Endothelial cell of umbilical vein (primary cell): ENCODE data around the gene CUEDC1.

Experiments
- FOS ChIP-seq: IDR thresholded peaks from 2 replicates; pipeline ENCODE4 v1.6.1; 2011; ENCODE audit warnings: mild to moderate bottlenecking, low read length, moderate library complexity, borderline replicate concordance; ENCODE audit not compliant: insufficient read depth
- POLR2AphosphoS5 ChIP-seq: IDR thresholded peaks from 2 replicates; pipeline ENCODE4 v1.6.1; 2012; ENCODE audit warnings: low read depth, mild to moderate bottlenecking, control low read depth, low read length, moderate library complexity; ENCODE audit not compliant: insufficient read depth
- TF ChIP-seq, protein P1 (sequence below), 2 donors: IDR thresholded peaks; 1 replicate in 1 of 2; 2 replicates in 1 of 2; pipeline ENCODE4 v1.5.1; 2011; ENCODE audit warnings: low read length in 2 of 2, mild to moderate bottlenecking in 2 of 2, moderate library complexity in 2 of 2, control low read depth in 1 of 2, inconsistent platforms in 1 of 2, low read depth in 1 of 2; ENCODE audit not compliant: insufficient read depth in 1 of 2; ENCODE audit errors: extremely low read depth in 1 of 2

DNA sequence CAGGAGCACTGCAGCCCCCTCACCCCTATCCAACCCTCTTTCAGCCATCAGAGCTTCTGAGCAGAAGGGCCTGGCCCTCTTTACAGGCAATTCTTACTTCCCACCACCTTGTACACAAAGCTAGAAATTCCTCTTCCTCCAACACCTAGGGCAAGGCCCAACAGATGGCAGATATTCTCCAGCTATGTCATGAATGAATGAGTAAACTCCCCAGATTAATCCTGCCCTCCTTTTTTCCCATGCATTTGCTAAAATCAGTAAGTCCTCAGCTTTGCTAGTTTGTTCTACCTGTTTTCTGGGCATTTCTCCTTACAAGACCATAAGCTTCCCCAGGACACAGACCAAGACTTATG, 85.0 kb downstream of the CUEDC1 start:
- TF ChIP-seq, protein P1, sequence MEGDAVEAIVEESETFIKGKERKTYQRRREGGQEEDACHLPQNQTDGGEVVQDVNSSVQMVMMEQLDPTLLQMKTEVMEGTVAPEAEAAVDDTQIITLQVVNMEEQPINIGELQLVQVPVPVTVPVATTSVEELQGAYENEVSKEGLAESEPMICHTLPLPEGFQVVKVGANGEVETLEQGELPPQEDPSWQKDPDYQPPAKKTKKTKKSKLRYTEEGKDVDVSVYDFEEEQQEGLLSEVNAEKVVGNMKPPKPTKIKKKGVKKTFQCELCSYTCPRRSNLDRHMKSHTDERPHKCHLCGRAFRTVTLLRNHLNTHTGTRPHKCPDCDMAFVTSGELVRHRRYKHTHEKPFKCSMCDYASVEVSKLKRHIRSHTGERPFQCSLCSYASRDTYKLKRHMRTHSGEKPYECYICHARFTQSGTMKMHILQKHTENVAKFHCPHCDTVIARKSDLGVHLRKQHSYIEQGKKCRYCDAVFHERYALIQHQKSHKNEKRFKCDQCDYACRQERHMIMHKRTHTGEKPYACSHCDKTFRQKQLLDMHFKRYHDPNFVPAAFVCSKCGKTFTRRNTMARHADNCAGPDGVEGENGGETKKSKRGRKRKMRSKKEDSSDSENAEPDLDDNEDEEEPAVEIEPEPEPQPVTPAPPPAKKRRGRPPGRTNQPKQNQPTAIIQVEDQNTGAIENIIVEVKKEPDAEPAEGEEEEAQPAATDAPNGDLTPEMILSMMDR (IDR thresholded peaks at IDR 0.05; ENCODE audit: extremely low read depth in 1 of 2, insufficient read depth in 1 of 2, low read depth in 1 of 2, low read length in 2 of 2) = no peak
- no peak for TF ChIP-seq FOS
- no peak for TF ChIP-seq POLR2AphosphoS5
